ENCODE measurements around the gene CCDC71L.

The CCDC71L gene

GRCh38 chr7:106639476-106640334 is 21.3 kb downstream of the CCDC71L start:
- H3K36me3 ChIP-seq (ENCODE audit: control insufficient read depth, insufficient read depth, low read length): no peaks in the 10 kb centered on the region
- no peak overlapping the region for H3K27ac ChIP-seq (ENCODE audit: low read depth, low read length)
- H3K27me3 ChIP-seq (ENCODE audit: control insufficient read depth, insufficient read depth, low read length): no peaks in the 10 kb centered on the region
- H3K4me1 ChIP-seq (ENCODE audit: control insufficient read depth, insufficient read depth, low read length): no peaks in the 10 kb centered on the region
- H3K9me3 ChIP-seq (ENCODE audit: control insufficient read depth, insufficient read depth, low read length): no peaks in the 10 kb centered on the region
- H3K9ac ChIP-seq (ENCODE audit: low read depth, low read length): no peak overlapping the region
- H3K4me3 ChIP-seq (ENCODE audit: low read depth, low read length): no peak overlapping the region

- Histone ChIP-seq H3K36me3 (ENCODE audit: control insufficient read depth, insufficient read depth, low read length) (no peaks in the 10 kb centered on the region), H3K27ac (ENCODE audit: low read depth, low read length) (no peak overlapping the region), H3K9ac (ENCODE audit: low read depth, low read length) (no peak overlapping the region), H3K9me3 (ENCODE audit: control insufficient read depth, insufficient read depth, low read length) (no peaks in the 10 kb centered on the region), H3K4me3 (ENCODE audit: low read depth, low read length) (no peak overlapping the region), H3K27me3 (ENCODE audit: control insufficient read depth, insufficient read depth, low read length) (no peaks in the 10 kb centered on the region), H3K4me1 (ENCODE audit: control insufficient read depth, insufficient read depth, low read length) (no peaks in the 10 kb centered on the region)
Measured at GRCh38 chr7:106635411-106635810, 25.5 kb downstream of the CCDC71L start.

GRCh38 chr7:106634958-106635357 is 26.0 kb downstream of the CCDC71L start:
- Histone ChIP-seq H3K4me1 (ENCODE audit: control insufficient read depth, insufficient read depth, low read length) (no peaks in the 10 kb centered on the region), H3K9ac (ENCODE audit: low read depth, low read length) (no peak overlapping the region), H3K36me3 (ENCODE audit: control insufficient read depth, insufficient read depth, low read length) (no peaks in the 10 kb centered on the region), H3K4me3 (ENCODE audit: low read depth, low read length) (no peak overlapping the region), H3K9me3 (ENCODE audit: control insufficient read depth, insufficient read depth, low read length) (no peaks in the 10 kb centered on the region), H3K27ac (ENCODE audit: low read depth, low read length) (no peak overlapping the region), H3K27me3 (ENCODE audit: control insufficient read depth, insufficient read depth, low read length) (no peaks in the 10 kb centered on the region)

- H3K4me3 ChIP-seq (ENCODE audit: low read depth, low read length): no peak overlapping the region
- H3K27me3 ChIP-seq (ENCODE audit: control insufficient read depth, insufficient read depth, low read length): no peaks in the 10 kb centered on the region
- no peaks in the 10 kb centered on the region for H3K9me3 ChIP-seq (ENCODE audit: control insufficient read depth, insufficient read depth, low read length)
- H3K27ac ChIP-seq (ENCODE audit: low read depth, low read length): no peak overlapping the region
- no peak overlapping the region for H3K9ac ChIP-seq (ENCODE audit: low read depth, low read length)
- 0 out of 2 replicates have a peak, but pooled peaks cover 6% of the 10 kb centered on the region for H3K4me1 ChIP-seq (ENCODE audit: control insufficient read depth, insufficient read depth, low read length)
- H3K36me3 ChIP-seq (ENCODE audit: control insufficient read depth, insufficient read depth, low read length): no peaks in the 10 kb centered on the region
Measured at GRCh38 chr7:106630648-106631047, 30.3 kb downstream of the CCDC71L start.

- Histone ChIP-seq H3K9me3 (ENCODE audit: control insufficient read depth, insufficient read depth, low read length) (no peaks in the 10 kb centered on the region), H3K27ac (ENCODE audit: low read depth, low read length) (no peak overlapping the region), H3K4me3 (ENCODE audit: low read depth, low read length) (no peak overlapping the region), H3K9ac (ENCODE audit: low read depth, low read length) (no peak overlapping the region), H3K27me3 (ENCODE audit: control insufficient read depth, insufficient read depth, low read length) (no peaks in the 10 kb centered on the region), H3K4me1 (ENCODE audit: control insufficient read depth, insufficient read depth, low read length) (0 out of 2 replicates have a peak, but pooled peaks cover 6% of the 10 kb centered on the region), H3K36me3 (ENCODE audit: control insufficient read depth, insufficient read depth, low read length) (no peaks in the 10 kb centered on the region)
Measured at GRCh38 chr7:106629516-106629915, 31.4 kb downstream of the CCDC71L start.

GRCh38 chr7:106626376-106627164 is 34.4 kb downstream of the CCDC71L start:
- H3K27ac ChIP-seq (ENCODE audit: low read depth, low read length): no peak overlapping the region
- H3K4me1 ChIP-seq (ENCODE audit: control insufficient read depth, insufficient read depth, low read length): 0 out of 2 replicates have a peak, but pooled peaks cover 6% of the 10 kb centered on the region
- H3K27me3 ChIP-seq (ENCODE audit: control insufficient read depth, insufficient read depth, low read length): no peaks in the 10 kb centered on the region
- H3K36me3 ChIP-seq (ENCODE audit: control insufficient read depth, insufficient read depth, low read length): no peaks in the 10 kb centered on the region
- H3K9ac ChIP-seq (ENCODE audit: low read depth, low read length): no peak overlapping the region
- no peaks in the 10 kb centered on the region for H3K9me3 ChIP-seq (ENCODE audit: control insufficient read depth, insufficient read depth, low read length)
- no peak overlapping the region for H3K4me3 ChIP-seq (ENCODE audit: low read depth, low read length)

- Histone ChIP-seq H3K27ac (ENCODE audit: low read depth, low read length) (no peak overlapping the region), H3K27me3 (ENCODE audit: control insufficient read depth, insufficient read depth, low read length) (no peaks in the 10 kb centered on the region), H3K9ac (ENCODE audit: low read depth, low read length) (no peak overlapping the region), H3K4me3 (ENCODE audit: low read depth, low read length) (no peak overlapping the region), H3K4me1 (ENCODE audit: control insufficient read depth, insufficient read depth, low read length) (0 out of 2 replicates have a peak, but pooled peaks cover 6% of the 10 kb centered on the region), H3K9me3 (ENCODE audit: control insufficient read depth, insufficient read depth, low read length) (no peaks in the 10 kb centered on the region), H3K36me3 (ENCODE audit: control insufficient read depth, insufficient read depth, low read length) (no peaks in the 10 kb centered on the region)
Measured at GRCh38 chr7:106625678-106626301, 35.2 kb downstream of the CCDC71L start.

- Histone ChIP-seq H3K9ac (ENCODE audit: low read depth, low read length) (no peak overlapping the region), H3K27ac (ENCODE audit: low read depth, low read length) (no peak overlapping the region), H3K36me3 (ENCODE audit: control insufficient read depth, insufficient read depth, low read length) (no peaks in the 10 kb centered on the region), H3K27me3 (ENCODE audit: control insufficient read depth, insufficient read depth, low read length) (no peaks in the 10 kb centered on the region), H3K4me3 (ENCODE audit: low read depth, low read length) (no peak overlapping the region), H3K9me3 (ENCODE audit: control insufficient read depth, insufficient read depth, low read length) (no peaks in the 10 kb centered on the region), H3K4me1 (ENCODE audit: control insufficient read depth, insufficient read depth, low read length) (0 out of 2 replicates have a peak, but pooled peaks cover 6% of the 10 kb centered on the region)
Measured at GRCh38 chr7:106623853-106624252, 37.1 kb downstream of the CCDC71L start.

GRCh38 chr7:106623315-106623660 is 37.7 kb downstream of the CCDC71L start:
- Histone ChIP-seq H3K27me3 (ENCODE audit: control insufficient read depth, insufficient read depth, low read length) (no peaks in the 10 kb centered on the region), H3K27ac (ENCODE audit: low read depth, low read length) (no peak overlapping the region), H3K9ac (ENCODE audit: low read depth, low read length) (no peak overlapping the region), H3K4me1 (ENCODE audit: control insufficient read depth, insufficient read depth, low read length) (0 out of 2 replicates have a peak, but pooled peaks cover 6% of the 10 kb centered on the region), H3K36me3 (ENCODE audit: control insufficient read depth, insufficient read depth, low read length) (no peaks in the 10 kb centered on the region), H3K9me3 (ENCODE audit: control insufficient read depth, insufficient read depth, low read length) (no peaks in the 10 kb centered on the region), H3K4me3 (ENCODE audit: low read depth, low read length) (no peak overlapping the region)

- H3K9me3 ChIP-seq (ENCODE audit: control insufficient read depth, insufficient read depth, low read length): no peaks in the 10 kb centered on the region
- no peak overlapping the region for H3K9ac ChIP-seq (ENCODE audit: low read depth, low read length)
- H3K27me3 ChIP-seq (ENCODE audit: control insufficient read depth, insufficient read depth, low read length): no peaks in the 10 kb centered on the region
- 0 out of 2 replicates have a peak, but pooled peaks cover 6% of the 10 kb centered on the region for H3K4me1 ChIP-seq (ENCODE audit: control insufficient read depth, insufficient read depth, low read length)
- no peaks in the 10 kb centered on the region for H3K36me3 ChIP-seq (ENCODE audit: control insufficient read depth, insufficient read depth, low read length)
- H3K4me3 ChIP-seq (ENCODE audit: low read depth, low read length): no peak overlapping the region
- H3K27ac ChIP-seq (ENCODE audit: low read depth, low read length): no peak overlapping the region
Measured at GRCh38 chr7:106622654-106623314, 38.2 kb downstream of the CCDC71L start.
